GM19467 (cell line): ENCODE data around the gene FAM118A.
"Not testable (repeated sequence)": the region's sequence is repeated elsewhere in the genome, so short reads cannot be mapped to it uniquely, and the experiment has no call there.

ENCODE experiments used
- ATAC-seq: cut with Tn5 transposase; IDR thresholded peaks from one replicate; pipeline ENCODE4 v1.9.1; 2021; ENCODE audit warnings: mild to moderate bottlenecking, moderate library complexity; ENCODE audit not compliant: unreplicated experiment

FAM118A gene

DNA sequence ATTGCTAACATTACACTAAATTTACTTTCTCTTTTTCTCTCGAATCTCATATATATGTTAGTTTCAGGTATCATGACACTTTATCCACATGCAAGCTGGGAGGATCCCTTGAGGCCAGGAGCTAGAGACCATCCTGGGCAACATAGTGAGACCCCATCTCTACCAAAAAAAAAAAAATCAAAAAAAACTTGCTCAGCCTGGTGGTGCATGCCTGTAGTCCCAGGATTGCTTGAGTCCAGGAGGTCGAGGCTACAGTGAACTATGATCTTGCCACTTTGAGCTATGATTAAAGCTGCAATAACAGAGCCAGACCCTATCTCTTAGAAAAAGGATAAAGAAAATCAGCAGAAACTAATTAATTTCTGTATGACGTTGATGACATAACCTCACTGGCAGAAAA is 28.7 kb upstream of the FAM118A start:
- no peak for ATAC-seq

DNA sequence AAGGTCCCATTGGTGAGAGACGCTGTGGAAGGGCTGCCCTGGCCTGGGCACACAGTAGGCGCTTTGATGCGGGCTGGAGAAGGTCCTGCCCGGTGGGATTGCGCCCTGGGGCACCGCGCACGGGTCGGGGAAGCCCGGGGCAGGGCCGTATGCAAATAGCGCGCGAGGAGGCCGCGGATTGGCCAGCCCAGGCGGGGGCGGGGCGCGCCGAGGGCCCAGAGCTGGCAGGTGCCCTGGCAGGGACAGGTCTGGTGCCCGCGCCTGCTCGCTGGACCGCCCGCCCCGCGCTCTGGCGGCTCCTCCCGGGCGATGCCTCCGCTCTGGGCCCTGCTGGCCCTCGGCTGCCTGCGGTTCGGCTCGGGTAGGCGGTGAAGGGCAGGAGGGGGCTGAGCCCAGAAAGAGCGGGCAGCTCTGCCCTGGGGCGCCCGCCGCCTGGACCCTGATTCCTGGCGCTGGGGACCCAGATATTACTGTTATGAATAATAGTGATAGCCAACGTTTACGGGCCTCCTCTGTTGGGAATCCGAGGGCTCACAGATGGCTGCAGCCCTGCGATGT is 24.9 kb upstream of the FAM118A start, which contains the start of gene UPK3A:
Gene UPK3A (plus strand): TSS at position 245 of the 558 bp plus-strand sequence. CDS start 65 bp downstream, at position 310.
- no peak for ATAC-seq

DNA sequence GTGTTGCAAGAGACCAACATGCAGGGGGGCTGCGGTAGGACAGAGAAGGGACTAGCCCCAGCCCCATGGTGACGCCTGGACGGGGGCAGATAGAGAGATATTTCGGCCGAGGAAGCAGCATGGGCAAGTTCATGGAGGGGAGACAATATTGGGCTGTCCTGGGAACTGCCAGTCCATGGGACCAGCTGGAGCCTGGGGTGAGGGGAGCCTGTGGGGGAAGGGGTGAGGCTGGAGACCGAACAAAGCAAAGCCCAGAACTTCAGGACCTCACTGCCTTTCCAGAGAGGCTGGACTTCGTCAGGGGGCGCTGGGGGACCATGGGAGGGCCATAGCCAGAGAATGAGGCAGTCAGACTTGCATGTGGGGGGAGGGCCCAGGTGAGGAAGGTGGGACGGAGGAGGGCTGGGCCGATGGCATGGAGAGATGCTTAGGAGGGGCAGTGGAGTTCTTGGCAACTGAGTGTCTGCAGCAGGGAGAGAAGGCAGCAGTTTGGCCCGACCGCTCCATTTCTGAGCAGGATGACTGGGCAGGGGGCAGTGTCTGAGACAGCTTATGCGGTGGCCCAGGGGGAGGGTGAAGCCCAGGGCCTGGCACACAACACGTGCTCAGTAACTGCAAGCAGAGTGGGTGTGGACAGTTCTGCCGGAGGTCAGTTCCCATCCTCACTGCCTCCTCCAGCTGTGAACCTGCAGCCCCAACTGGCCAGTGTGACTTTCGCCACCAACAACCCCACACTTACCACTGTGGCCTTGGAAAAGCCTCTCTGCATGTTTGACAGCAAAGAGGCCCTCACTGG is 24.3 kb upstream of the FAM118A start:
- no peak for ATAC-seq

DNA sequence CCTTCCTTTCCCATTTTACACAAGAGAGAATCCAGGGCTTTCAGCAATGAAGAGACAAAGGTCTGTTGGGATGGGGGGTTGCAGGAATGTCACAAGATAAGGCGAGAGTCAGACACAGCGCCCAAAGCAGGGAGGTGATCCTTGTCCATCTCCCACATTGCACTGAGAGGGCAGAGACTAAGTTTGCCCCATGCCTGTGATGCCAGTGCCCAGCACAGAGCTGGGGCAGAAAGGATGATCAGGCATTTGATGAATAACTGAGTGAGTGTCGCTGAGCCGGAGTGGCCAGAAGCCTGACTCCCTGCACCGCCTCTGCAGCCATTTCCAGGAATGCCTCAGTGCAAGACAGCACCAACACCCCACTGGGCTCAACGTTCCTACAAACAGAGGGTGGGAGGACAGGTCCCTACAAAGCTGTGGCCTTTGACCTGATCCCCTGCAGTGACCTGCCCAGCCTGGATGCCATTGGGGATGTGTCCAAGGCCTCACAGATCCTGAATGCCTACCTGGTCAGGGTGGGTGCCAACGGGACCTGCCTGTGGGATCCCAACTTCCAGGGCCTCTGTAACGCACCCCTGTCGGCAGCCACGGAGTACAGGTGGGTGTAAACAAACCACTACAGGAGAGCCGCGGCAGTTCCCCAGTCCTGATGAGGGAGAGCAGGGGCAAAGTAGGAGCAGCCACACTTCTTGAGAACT is 22.7 kb upstream of the FAM118A start:
- ATAC-seq: no peak

DNA sequence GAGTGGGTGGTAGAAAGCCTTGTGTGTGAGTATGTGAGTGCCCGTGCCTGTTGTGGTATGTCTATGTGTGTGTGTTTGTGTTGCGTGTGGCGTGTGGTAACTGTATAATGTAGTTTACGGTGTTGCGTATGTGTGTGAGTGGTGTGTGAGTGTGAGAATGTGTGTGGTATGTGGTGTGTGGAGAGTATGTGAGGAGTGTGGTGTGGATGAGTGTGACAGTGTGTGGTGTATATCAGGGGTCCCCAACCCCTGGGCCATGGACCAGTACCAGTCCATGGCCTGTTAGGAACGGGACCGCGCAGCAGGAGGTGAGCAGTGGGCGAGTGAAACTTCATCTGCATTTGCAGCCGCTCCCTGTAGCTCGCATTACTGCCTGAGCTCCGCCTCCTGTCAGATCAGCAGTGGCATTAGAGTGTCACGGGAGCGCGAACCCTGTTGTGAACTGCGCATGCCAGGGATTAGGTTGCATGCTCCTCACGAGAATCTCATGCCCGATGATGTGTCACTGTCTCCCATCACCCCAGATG is 19.3 kb upstream of the FAM118A start:
- no peak for ATAC-seq

DNA sequence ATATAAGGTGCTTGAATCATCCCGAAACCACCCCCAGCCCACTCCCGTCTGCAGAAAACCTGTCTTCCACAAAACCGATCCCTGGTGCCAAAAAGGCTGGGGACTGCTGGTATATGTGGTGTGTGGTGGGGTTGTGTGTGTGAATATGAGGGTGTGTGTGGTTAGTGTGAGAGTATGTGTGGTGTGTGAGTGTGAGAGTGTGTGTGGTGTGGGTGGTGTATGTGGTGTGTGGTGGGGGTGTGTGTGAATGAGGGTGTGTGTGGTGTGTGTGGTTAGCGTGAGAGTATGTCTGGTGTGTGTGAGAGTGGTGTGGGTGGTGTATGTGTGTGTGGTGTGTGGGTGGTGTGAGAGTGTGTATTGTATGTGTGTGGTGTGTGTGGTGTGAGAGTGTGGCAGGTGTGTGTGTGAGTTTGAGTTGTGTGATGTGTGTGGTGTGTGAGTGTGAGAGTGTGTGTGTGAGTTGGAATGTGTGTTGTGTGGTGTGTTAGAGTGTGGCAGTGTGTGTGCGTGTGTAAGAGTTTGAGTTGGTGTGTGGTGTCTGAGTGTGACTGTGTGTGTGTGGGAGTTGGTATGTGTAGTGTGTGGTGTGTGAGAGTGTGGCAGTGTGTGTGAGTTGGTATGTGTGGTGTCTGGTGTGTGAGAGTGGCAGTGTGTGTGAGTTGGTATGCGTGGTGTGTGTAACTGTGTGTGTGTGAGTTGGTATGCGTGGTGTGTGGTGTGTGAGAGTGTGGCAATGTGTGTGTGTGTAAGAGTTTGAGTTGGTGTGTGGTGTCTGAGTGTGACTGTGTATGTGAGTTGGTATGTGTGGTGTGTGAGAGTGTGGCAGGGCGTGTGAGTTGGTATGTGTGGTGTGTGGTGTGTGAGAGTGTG is 18.4 kb upstream of the FAM118A start:
- no peak for ATAC-seq

DNA sequence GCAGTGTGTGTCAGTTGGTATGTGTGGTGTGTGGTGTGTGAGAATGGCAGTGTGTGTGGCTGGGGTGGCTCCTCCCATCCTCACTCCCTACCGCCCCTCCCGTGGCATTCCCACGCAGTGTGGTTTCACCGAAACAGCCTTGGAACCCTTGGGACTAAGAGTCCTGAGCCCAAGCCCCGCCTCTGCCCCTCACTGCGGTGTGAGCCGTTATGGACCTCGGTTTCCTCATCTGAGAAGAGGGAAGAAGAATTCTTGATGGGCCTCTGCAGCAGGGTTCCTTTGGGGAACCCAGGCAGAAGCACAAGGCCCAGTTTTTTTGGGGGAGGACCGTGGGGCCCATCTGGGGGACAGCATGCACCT is 17.8 kb upstream of the FAM118A start:
- no peak for ATAC-seq

DNA sequence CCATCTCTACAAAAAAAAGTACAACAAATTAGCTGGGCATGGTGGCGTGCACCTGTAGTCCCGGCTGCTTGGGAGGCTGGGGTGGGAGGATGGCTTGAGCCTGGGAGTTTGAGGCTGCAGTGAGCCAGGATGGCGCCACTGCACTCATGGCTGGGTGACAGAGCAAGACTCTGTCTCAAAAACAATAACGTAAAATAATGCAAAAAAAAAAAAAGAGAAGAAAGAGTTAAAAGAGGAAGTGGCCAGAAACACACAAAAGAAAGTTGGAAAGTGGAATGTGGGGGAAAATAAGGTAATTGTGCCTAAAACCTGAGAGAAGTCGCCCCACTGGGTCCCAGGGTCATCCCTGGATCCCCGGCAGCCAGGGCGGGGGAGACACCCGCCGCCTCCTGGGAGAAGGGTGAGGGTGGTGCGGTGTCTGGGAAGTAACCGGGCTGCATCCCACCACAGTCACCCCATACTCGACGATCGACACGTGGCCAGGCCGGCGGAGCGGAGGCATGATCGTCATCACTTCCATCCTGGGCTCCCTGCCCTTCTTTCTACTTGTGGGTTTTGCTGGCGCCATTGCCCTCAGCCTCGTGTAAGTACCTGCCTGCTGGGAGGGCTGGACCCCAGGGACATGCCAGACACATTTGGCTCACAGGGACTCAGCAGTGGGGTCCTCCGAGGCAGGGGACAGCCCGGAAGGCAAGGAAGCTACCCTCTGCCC is 16.8 kb upstream of the FAM118A start:
- no peak for ATAC-seq

DNA sequence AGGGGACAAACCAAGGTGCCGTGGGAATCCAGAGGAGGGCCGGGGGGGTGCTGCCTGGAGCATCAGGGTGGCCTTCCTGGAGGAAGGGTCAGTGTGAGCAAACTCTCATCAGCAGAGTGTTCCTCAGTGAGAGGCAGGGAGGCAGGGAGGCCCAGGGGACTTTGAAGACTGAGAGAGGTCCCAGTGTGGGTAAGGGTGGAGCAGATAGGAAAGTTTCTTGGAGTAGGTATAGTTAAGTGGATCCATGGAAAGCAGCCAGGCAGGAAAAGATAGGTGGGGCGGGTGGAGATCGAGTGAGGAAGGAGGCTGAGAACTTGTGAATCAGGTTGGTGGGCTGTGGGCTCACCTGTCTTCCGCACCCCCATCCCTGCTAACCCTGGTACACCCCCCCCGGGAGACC is 15.7 kb upstream of the FAM118A start:
- ATAC-seq: no peak

DNA sequence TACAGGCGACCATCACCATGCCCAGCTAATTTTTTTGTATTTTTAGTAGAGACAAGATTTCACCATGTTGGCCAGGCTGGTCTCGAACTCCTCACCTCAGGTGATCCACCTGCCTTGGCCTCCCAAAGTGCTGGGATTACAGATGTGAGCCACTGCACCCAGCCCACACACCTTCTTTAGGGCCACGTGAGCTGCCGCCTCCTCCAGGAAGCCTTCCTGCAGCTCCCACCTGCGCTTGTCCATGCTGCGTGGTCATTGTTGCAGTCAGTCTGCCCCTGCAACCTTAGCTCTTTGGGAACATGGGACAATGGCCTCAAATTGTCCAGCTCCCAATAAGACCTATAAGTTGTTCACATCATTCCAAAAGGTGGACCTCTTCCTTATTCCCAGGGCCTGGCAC is 14.7 kb upstream of the FAM118A start:
- not testable (repeated sequence) for ATAC-seq

DNA sequence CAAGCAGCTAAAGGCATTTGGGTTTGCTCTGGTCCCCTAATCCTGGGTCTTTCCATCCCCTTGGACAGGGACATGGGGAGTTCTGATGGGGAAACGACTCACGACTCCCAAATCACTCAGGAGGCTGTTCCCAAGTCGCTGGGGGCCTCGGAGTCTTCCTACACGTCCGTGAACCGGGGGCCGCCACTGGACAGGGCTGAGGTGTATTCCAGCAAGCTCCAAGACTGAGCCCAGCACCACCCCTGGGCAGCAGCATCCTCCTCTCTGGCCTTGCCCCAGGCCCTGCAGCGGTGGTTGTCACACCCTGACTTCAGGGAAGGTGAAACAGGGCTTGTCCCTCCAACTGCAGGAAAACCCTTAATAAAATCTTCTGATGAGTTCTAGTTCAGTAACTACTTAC is 14.2 kb upstream of the FAM118A start:
- ATAC-seq: no peak

DNA sequence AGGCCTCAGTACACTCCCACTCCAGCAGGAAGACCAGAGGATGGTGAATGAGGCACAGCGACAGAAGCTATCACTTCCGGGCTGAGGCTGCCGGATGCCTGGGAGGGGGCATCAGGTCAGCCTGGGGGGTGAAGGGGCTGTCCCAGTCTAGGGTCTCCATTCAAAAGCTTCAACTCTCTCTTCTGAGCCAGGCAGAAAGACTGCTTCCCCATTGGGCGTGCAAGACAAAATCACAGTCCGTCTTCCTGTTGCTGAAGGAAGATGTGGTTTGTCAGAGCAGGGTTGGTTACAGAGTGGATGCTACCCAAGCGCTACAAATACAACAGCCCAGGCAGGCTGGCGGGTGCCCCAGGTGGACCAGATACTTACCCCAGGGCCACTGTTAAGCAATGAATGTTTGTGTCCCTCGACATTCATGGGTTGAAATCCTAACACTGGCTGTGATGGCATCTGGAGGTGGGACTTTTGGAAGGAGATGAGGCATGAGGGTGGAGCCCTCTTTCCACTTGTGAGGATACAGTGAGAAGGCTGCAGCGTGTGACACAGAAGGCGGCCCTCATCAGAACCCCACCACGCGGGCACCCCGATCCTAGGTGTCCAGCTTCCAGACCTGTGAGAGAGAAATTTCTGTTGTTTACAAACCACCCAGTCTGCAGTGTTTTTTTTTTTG is 13.0 kb upstream of the FAM118A start:
- no peak for ATAC-seq

DNA sequence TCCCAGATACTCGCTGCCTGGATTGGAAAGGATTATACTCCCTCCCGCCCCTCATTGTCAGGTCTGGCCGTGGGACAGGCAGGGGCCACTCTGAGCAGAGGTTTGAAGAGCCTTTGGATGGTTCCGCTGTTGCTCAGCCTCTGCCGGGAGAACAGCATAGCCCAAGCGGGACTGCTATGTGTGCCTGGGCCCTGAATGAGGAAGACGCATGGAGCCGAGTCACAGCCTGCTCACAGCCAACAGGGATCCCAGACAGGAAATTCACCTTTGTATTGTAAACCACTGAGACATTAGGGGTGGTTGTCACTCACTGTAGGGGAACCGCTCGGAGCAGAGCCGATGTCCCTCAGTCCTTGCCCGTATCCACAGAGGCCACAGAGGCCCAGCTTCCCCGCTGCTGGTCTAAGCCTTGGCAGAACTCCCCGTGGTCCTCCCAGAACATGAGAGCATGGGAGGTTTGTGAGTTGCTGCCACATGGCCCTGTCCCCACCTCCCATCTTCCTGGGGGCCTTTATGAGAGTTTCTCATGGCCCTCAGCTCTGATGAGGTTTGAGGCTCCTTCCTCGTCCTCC is 10.7 kb upstream of the FAM118A start:
- ATAC-seq: no peak

DNA sequence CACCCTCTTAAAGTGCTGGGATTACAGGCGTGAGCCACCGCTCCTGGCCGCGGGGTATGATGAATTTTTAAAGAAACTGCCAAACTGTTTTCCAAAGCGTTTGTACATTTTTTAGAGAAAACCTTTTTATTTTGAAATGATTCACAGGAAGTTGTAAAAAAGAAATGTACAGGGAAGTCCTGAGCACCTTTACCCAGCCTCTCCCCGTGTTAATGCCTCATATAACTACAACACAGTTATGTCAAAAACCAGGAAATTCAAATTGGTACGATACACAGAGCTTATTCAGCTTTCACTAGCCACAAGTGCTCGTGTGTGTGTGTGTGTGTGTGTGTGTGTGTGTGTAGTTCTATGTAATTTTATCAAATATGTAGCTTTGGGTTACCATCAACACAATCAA is 7.0 kb upstream of the FAM118A start:
- no peak for ATAC-seq

DNA sequence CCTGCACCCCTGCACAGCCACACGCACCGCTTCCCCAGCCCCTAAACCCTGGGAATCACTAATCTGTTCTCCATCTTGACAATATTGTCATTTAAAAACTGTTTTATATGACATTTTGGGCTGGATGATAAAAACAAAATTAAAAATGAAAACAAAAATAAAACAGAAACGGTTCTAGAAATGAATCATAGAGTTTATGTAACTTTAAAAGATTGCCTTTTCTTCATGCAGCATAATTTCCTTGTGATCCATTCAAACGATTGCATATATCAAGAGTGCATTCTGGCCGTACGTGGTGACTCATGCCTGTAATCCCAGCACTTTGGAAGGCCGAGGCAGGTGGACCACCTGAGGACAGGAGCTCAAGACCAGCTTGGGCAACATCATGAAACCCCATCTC is 6.6 kb upstream of the FAM118A start:
- no peak for ATAC-seq

DNA sequence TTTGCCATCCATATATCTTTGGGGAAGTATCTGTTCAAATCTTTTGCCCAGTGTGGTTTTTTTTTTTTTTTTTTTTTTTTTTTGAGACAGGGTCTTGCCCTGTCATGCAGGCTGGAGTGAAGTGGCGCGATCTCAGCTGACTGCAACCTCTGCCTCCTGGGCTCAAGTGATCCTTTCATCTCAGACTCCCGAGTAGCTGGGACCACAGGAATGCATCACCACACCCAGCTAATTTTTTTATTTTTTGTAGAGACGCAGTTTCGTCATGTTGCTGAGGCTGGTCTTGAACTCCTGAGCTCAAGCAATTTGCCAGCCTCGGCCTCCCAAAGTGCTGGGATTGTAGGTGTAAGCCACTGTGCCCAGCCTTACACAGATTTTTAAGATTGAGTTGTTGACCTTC is 4.8 kb upstream of the FAM118A start:
- no peak for ATAC-seq

DNA sequence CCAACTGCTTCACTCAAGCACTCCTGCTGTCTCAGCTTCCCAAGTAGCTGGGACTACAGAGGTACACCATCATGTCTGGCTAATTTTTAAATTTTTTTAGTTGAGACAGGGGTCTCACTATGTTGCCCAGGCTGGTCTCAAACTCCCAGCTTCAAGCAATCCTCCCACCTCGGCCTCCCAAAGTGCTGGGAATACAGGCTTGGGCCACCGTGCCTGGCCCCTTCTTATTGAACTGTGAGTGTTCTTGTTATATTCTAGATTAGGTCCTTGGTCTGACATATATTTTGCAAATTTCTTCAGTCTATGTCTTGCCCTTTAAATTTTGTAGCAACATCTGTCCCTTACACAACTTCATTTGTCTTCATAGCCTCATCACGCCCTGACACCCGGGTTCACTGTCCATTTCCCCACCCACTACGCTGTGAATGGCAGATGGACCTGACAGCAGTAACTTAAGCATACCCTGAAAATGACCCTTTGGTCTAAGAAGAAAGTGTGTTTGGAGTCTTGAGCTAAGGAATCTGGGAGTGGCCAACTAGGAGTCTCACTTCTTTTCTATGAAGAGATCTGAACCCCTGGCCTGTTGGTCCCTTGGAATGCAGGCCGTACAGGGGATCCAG is 4.2 kb upstream of the FAM118A start:
- ATAC-seq: no peak

DNA sequence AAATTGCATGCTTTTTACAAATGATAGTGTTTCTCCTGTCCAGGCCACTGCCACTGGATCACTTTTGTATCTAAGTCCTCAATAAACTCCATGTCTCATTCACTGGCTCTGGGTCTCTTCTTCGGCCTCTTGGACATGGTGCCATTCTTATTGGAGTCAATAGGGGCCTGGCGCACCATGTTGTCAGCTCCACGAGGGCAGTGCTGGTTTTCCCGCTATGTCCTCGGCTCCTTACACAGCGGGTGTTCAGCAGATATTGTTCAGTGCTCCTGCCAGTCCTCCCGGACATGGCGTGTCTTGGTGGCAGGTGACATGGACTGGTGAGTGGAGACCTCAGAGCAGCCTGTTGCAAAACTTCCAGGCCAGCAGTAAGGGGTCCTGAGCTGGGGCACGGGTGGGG is 3.6 kb upstream of the FAM118A start:
- ATAC-seq: no peak

DNA sequence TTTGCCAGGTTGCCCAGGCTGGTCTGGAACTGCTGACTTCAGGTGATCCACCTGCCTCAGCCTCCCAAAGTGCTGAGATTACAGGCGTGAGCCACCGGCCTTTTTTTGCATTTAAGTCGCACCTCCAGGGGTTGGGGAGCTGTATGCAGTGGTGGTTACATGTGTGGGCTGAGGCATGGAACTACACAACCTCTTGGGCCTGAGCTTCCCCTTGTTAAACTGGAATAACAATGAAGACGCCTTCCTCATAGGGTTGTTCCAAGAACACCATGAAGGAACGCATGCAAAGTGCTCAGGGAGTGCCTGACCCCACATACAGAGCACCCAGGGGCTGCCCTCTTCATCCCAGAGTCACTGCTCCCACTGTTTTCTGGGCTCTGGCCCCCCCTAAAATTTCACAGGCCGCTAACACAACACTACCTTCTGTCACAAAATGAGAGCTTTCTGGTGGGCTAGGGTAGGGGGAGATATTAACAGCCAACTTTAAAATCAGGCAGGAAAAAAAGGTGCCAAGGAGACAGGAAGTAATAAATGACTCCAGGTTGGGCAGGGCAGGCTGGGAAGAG is 1.3 kb upstream of the FAM118A start:
- no peak for ATAC-seq
